Measurements from ENCODE around the gene ATP8B3.
"Not testable (repeated sequence)": the region's sequence is repeated elsewhere in the genome, so short reads cannot be mapped to it uniquely, and the experiment has no call there.

DNA sequence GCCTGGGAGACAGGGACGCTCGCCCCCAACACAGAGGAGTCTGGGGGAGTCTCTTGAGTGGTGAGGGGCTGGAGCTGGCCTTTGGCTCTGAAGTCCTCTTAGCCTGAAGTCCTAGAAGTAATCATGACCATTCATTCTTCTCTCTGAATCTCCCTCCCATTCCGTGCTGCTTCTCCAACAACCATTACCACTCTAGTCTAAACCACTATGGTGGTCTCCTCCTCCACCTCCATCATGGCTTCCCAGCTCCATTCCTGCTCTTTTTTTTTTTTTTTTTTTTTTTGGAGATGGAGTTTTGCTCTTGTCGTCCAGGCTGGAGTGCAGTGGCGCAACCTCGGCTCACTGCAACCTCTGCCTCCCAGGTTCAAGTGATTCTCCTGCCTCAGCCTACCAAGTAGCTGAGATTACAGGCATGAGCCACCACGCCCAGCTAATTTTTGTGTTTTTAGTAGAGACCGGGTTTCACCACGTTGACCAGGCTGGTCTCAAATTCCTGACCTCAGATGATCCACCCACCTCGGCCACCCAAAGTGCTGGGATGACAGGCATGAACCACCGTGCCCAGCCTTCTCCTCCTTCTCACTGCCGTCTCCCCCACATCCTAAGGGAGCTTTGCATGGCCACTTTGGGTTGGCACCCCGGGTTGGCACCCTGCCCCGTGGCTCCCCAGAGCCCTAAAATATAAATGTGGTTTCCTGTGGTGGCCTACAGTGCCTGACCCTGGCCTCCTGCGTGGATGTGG lies 51.1 kb downstream of the ATP8B3 start:
- not testable (repeated sequence) for TF ChIP-seq EP300 (IDR thresholded peaks at IDR 0.05)
- TF ChIP-seq, protein P1, sequence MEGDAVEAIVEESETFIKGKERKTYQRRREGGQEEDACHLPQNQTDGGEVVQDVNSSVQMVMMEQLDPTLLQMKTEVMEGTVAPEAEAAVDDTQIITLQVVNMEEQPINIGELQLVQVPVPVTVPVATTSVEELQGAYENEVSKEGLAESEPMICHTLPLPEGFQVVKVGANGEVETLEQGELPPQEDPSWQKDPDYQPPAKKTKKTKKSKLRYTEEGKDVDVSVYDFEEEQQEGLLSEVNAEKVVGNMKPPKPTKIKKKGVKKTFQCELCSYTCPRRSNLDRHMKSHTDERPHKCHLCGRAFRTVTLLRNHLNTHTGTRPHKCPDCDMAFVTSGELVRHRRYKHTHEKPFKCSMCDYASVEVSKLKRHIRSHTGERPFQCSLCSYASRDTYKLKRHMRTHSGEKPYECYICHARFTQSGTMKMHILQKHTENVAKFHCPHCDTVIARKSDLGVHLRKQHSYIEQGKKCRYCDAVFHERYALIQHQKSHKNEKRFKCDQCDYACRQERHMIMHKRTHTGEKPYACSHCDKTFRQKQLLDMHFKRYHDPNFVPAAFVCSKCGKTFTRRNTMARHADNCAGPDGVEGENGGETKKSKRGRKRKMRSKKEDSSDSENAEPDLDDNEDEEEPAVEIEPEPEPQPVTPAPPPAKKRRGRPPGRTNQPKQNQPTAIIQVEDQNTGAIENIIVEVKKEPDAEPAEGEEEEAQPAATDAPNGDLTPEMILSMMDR (IDR thresholded peaks at IDR 0.05) = not testable (repeated sequence)
